GM12865 (cell line): ENCODE data around the gene RASGRF2.

Experiments used
- DNase-seq: peaks from one replicate; pipeline ENCODE4 v3.0.0; 2010; ENCODE audit warnings: low read depth
- H3K4me3 ChIP-seq: 2 replicates; pipeline ENCODE4 v1.5.1; 2011; ENCODE audit warnings: mild to moderate bottlenecking, low read depth, low read length, control low read depth
- CTCF ChIP-seq: IDR thresholded peaks from 2 replicates; pipeline ENCODE4 v1.5.1; 2011; ENCODE audit warnings: low read length, control low read depth, low read depth, inconsistent platforms; ENCODE audit not compliant: insufficient read depth; ENCODE audit errors: missing control alignments

The RASGRF2 gene

GRCh38 chr5:80978772-80979317 is 18.7 kb downstream of the RASGRF2 start:
- DNase-seq, result no peak
- H3K4me3 ChIP-seq, result no peak overlapping the region
- TF ChIP-seq CTCF, result no peak

- no peak overlapping the region for H3K4me3 ChIP-seq
- no peak for DNase-seq
- no peak for TF ChIP-seq CTCF
Measured at GRCh38 chr5:80982093-80982492, 21.9 kb downstream of the RASGRF2 start.

GRCh38 chr5:80985600-80986228 is 25.6 kb downstream of the RASGRF2 start:
- DNase-seq, result no peak
- TF ChIP-seq CTCF, result no peak
- no peak overlapping the region for H3K4me3 ChIP-seq

- TF ChIP-seq CTCF, result no peak
- H3K4me3 ChIP-seq, result no peak overlapping the region
- DNase-seq, result no peak
Measured at GRCh38 chr5:80986382-80986781, 26.2 kb downstream of the RASGRF2 start.

- DNase-seq, result no peak
- no peak for TF ChIP-seq CTCF
- no peak overlapping the region for H3K4me3 ChIP-seq
Measured at GRCh38 chr5:80987078-80987766, 27.1 kb downstream of the RASGRF2 start.

- TF ChIP-seq CTCF, result no peak
- DNase-seq, result no peak
- no peak overlapping the region for H3K4me3 ChIP-seq
Measured at GRCh38 chr5:80988419-80988935, 28.3 kb downstream of the RASGRF2 start.
